Left colon (tissue), 2 donors: ENCODE results near the gene HSF4. TPM values are rescaled to one million over a fixed set of nuclear protein-coding genes. Genes with fewer than 3 reads are reported as not detected.

Experiments used
- ATAC-seq: fragments of 200-7000 bp; cut with Tn5 transposase; one replicate; pipeline ENCODE4 v1.9.1; 2020; ENCODE audit warnings: mild to moderate bottlenecking, moderate library complexity
- DNase-seq, 2 donors: peaks; one replicate each; pipeline ENCODE4 v3.0.0-alpha.2; 2020
- intact Hi-C, 2 donors: fragments of 100-400 bp; cut with DNase I in 1 of 2; cut with micrococcal nuclease in 1 of 2; formaldehyde crosslinking; loops; one replicate each; pipeline versions ENCODE4 v1.11.2 to v1.14.0; 2022; cut with DNase I, micrococcal nuclease
- total RNA-seq, 2 donors: library from RNA; stranded (reverse); fragmentation: NEBNext Ultra II Directional; extraction: Animal tissue kit (Norgen Biotek cat#: 25700); gene quantifications; one replicate each; pipeline ENCODE4 v1.2.1, GENCODE V29; 2021
- donor health status: DM: no; HTN: no; CAD: no.
- donor health status: DM: yes; HTN: yes; CAD: no.

HSF4 gene
- total RNA-seq, 2 donors from 2014 or later, result 36.5 to 39.2 TPM

- ATAC-seq, result no peak
- intact Hi-C loops, result no loop called here
- DNase-seq, result no peak
These were observed 28.3 kb downstream of the HSF4 start for GRCh38 chr16:67192781-67193361.

DNA sequence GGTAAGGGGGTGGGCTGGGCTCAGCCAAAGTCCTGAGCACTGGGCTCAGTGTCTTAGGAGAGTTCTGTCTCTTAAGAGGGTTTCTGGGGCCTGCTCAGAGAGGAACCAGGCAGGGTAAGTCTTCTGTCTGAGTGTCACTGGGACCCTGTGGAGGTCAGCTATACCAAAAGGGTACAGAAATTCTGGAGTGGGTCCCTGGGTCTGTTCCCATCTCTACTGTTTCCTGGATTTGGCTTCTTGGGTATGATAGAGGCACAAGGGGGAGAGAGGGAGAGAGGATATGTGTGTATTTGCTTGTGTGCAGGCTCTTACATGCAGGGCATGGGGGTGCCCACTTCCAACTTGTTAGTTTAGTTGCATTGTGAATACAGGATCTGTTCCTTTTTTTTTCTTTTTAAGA lies 29.0 kb downstream of the HSF4 start:
- ATAC-seq (no peak), DNase-seq (no peak)
- intact Hi-C loops, result no loop called here

GRCh38 chr16:67194260-67194659 lies 29.7 kb downstream of the HSF4 start:
- ATAC-seq (no peak), DNase-seq (no peak)
- intact Hi-C loops, result no loop called here

DNA sequence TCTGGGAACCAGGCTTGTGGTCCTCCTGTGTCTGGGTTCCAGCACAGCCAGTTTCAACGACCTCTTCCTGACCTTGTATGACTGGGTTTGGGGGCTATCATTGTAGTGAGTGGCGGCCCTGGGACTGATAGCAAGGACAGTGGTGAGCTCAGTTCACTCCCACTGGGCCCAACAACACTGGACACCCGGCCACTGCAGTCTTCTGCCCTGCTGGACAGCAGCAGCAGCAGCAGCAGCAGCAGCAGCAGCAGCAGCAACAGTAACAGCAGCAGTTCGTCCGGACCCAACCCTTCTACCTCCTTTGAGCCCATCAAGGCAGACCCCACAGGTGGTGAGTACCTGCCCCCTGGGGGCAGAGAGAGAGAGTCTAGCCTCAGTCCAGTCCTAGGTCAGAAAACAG lies 31.1 kb downstream of the HSF4 start:
- no peak for DNase-seq
- ATAC-seq, result no peak
- intact Hi-C loops, result no loop called here

DNA sequence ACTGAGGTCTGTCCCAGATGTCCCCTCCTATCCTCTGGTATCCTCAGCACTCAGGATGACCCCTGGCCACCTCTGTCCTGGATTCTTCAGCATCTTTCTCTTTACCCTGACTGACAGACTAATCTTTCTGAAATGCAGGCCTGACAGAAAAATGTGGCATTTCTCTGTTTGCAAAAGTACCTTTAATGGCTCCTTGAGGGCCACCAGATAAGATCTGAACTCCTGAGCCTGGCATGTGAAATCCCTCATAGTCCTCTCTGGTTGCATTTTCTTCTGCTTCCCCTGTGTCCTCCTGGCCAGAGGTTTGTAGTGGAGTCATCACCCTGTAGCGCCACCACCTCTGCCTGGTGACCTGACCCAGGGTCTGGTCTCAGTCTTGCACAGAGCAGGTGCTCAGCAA lies 32.3 kb downstream of the HSF4 start:
- DNase-seq (no peak), ATAC-seq (no peak)
- intact Hi-C loops, result no loop called here

- intact Hi-C loops, result no loop called here
- DNase-seq (no peak), ATAC-seq (no peak)
These were observed 33.2 kb downstream of the HSF4 start for GRCh38 chr16:67197704-67198103.

GRCh38 chr16:67198238-67198734 lies 33.7 kb downstream of the HSF4 start:
- ATAC-seq (peak; percentile 67), DNase-seq (peak; percentile 77 to 82)
- intact Hi-C loops, result no loop called here

- DNase-seq, result peak; percentile 87 to 89
- peak; percentile 86 for ATAC-seq
- intact Hi-C loops, result no loop called here
These were observed 34.7 kb downstream of the HSF4 start, which contains the start of gene ELMO3 for GRCh38 chr16:67199011-67199807. Gene ELMO3, plus strand, starts transcription at chr16:67199131. Its CDS starts 196 bp downstream, at chr16:67199327.

GRCh38 chr16:67199808-67200198 lies 35.3 kb downstream of the HSF4 start:
- intact Hi-C loops, result no loop called here
- DNase-seq (peak in 1 of 2 donors; percentile 62), ATAC-seq (peak; percentile 42)

- intact Hi-C loops, result no loop called here
- ATAC-seq (no peak), DNase-seq (no peak)
These were observed 35.9 kb downstream of the HSF4 start for GRCh38 chr16:67200491-67200890.

DNA sequence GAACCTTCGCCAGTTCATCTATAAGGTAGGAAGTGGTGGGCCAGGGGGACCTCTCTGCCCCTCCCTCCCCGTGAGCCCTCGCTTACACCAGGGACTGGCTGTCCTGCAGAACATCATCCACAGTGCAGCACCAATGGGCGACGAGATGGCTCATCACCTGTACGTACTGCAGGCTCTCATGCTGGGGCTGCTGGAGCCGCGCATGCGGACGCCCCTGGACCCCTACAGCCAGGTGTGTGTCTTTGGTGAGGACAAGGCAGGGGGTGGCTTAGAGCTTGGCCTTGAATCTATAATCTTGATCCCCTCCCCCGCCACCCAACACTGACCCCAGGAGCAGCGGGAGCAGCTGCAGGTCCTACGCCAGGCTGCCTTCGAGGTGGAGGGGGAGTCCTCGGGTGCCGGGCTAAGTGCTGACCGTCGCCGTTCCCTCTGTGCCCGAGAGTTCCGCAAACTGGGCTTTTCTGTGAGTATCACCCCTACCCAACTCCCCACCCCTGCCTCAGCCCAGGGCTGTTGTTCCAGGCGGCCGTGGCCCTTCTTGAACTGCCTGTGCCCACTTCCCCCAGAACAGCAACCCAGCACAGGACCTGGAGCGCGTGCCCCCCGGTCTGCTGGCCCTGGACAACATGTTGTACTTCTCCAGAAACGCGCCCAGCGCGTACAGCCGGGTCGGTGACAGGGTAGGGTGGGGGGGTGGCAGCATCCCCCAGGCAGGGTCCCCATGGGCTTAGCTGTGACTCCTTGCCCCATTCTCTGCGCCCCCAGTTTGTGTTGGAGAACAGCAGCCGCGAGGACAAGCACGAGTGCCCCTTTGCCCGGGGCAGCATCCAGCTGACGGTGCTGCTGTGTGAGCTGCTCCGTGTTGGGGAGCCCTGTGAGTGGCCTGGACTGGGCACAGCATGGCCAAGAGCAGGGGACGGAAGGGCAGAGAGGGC lies 37.1 kb downstream of the HSF4 start:
- DNase-seq, result no peak
- no peak for ATAC-seq
- intact Hi-C loops, result no loop called here

GRCh38 chr16:67202426-67202825 lies 37.9 kb downstream of the HSF4 start:
- DNase-seq (no peak), ATAC-seq (no peak)
- intact Hi-C loops, result no loop called here

GRCh38 chr16:67202956-67203493 lies 38.5 kb downstream of the HSF4 start:
- intact Hi-C loops, result no loop called here

GRCh38 chr16:67204076-67204475 lies 39.5 kb downstream of the HSF4 start:
- DNase-seq (no peak), ATAC-seq (no peak)
- intact Hi-C loops, result no loop called here

More at GRCh38 chr16:67202956-67203493, 38.5 kb downstream of the HSF4 start:
- ATAC-seq, result no peak
- DNase-seq, result no peak

DNA sequence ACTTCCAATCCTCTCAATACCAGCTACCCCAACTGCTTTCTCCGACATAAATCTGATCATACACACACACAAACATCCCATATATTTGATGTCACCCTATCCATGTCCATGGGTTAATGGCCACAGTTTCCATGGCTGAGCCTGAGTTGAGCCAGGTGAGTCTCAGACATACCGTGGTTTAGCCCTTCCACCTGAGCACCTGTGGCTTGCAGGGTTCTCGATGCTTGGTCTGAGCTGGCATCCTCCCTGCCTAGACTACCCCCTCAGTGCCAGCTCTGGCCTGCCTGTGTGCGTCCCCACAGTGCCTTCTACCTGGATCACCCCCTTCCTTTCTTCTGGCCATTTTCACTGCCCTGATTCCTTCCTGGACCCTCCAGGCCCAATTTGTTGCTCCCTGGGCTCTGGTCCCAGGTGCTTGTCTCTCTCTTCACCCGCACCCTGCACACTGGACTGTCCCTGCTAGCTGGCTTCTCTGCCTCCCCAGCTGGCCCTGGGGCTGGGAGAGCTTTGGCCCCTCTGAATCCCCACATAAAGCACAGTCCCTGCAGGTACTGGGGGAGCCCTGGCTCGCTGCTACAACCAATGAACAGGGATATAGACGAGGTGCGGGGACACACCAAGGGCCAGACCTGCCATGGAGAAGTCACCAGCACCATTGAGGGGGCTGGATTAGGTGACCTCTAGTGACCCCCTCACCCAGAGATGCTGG lies 41.7 kb downstream of the HSF4 start:
- ATAC-seq, result no peak
- DNase-seq, result no peak
- intact Hi-C loops, result no loop called here

DNA sequence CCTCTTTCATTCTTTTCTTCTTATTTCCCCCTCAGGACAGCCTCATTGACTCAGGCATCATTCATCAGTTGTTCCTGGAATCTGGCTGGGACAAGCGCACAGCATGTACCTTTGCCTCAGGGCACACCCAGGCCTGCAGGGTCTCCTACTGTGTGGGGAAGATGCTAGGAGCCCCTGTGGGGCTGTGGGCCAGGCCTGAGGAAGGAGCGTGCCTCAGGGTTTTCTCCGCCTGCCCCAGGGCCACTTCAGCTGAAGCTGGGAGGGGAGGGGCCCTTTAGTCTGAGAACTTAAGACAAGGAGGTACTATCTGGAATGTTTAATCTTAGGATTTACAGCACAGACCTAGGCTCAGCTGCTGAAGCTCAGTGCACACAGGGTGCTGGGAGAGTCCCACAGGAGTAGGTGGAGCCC lies 42.3 kb downstream of the HSF4 start:
- intact Hi-C loops, result no loop called here
- peak; percentile 12 for ATAC-seq
- DNase-seq, result no peak

GRCh38 chr16:67207249-67208091 lies 42.9 kb downstream of the HSF4 start:
- ATAC-seq, result peak; percentile 17
- intact Hi-C loops, result no loop called here
- no peak for DNase-seq
